ENCODE data around the gene NAT9.

The NAT9 gene

GRCh38 chr17:74740641-74741387 is 35.3 kb downstream of the NAT9 start:
- ATAC-seq = no peak
- TF ChIP-seq ZNF8 (CRISPR knock-in tag; IDR thresholded peaks at IDR 0.05) (no peak), RARB (CRISPR knock-in tag; IDR thresholded peaks at IDR 0.05) (no peak), ISL1 (CRISPR knock-in tag; IDR thresholded peaks at IDR 0.05) (no peak), ZC3H10 (CRISPR knock-in tag; IDR thresholded peaks at IDR 0.05) (no peak), ZFP30 (CRISPR knock-in tag; IDR thresholded peaks at IDR 0.05) (no peak), ZFP3 (CRISPR knock-in tag; IDR thresholded peaks at IDR 0.05) (no peak), TCF4 (CRISPR knock-in tag; IDR thresholded peaks at IDR 0.05; ENCODE audit: borderline replicate concordance) (no peak), ESRRG (CRISPR knock-in tag; IDR thresholded peaks at IDR 0.05) (no peak), SNAI2 (CRISPR knock-in tag; IDR thresholded peaks at IDR 0.05) (no peak)

GRCh38 chr17:74740173-74740572 is 36.0 kb downstream of the NAT9 start:
- TF ChIP-seq ZFP30 (CRISPR knock-in tag; IDR thresholded peaks at IDR 0.05) (no peak), CSRNP3 (CRISPR knock-in tag; IDR thresholded peaks at IDR 0.05) (no peak), RARB (CRISPR knock-in tag; IDR thresholded peaks at IDR 0.05) (no peak), TOX (CRISPR knock-in tag; IDR thresholded peaks at IDR 0.05; ENCODE audit: borderline replicate concordance) (no peak), CSDC2 (CRISPR knock-in tag; IDR thresholded peaks at IDR 0.05) (no peak), SNAI2 (CRISPR knock-in tag; IDR thresholded peaks at IDR 0.05) (no peak), ARNTL (CRISPR knock-in tag; IDR thresholded peaks at IDR 0.05; ENCODE audit: borderline replicate concordance, low read depth) (no peak), PPARA (CRISPR knock-in tag; IDR thresholded peaks at IDR 0.05; ENCODE audit: borderline replicate concordance) (no peak), ZFP3 (CRISPR knock-in tag; IDR thresholded peaks at IDR 0.05) (no peak), ZNF70 (CRISPR knock-in tag; IDR thresholded peaks at IDR 0.05) (no peak), POU6F1 (CRISPR knock-in tag; IDR thresholded peaks at IDR 0.05; ENCODE audit: borderline replicate concordance, low read depth) (no peak), PATZ1 (CRISPR knock-in tag; IDR thresholded peaks at IDR 0.05; ENCODE audit: borderline replicate concordance) (no peak), ESRRG (CRISPR knock-in tag; IDR thresholded peaks at IDR 0.05) (no peak)
- no peak for ATAC-seq

GRCh38 chr17:74739227-74739831 is 36.8 kb downstream of the NAT9 start:
- ATAC-seq = no peak
- no peak for TF ChIP-seq ZC3H10 (CRISPR knock-in tag; IDR thresholded peaks at IDR 0.05)
- no peak for TF ChIP-seq ZNF8 (CRISPR knock-in tag; IDR thresholded peaks at IDR 0.05)
- no peak for TF ChIP-seq GLIS3 (CRISPR knock-in tag; IDR thresholded peaks at IDR 0.05)
- no peak for TF ChIP-seq TOX (CRISPR knock-in tag; IDR thresholded peaks at IDR 0.05; ENCODE audit: borderline replicate concordance)
- no peak for TF ChIP-seq CSRNP3 (CRISPR knock-in tag; IDR thresholded peaks at IDR 0.05)
- TF ChIP-seq OSR1 (CRISPR knock-in tag; IDR thresholded peaks at IDR 0.05) = no peak
- no peak for TF ChIP-seq ISL1 (CRISPR knock-in tag; IDR thresholded peaks at IDR 0.05)
